Keratinocyte (primary cell): Measurements from ENCODE around the gene GINS2. TPM values are rescaled to one million over a fixed set of nuclear protein-coding genes. Genes with fewer than 3 reads are reported as not detected.
A peak's percentile ranks its signal among the peaks of the same experiment; 100 is the strongest.

Source experiments
- DNase-seq: peaks from one replicate; pipeline ENCODE4 v3.0.0-alpha.2; 2011; ENCODE audit warnings: low read depth, missing footprints, low spot score
- FAIRE-seq: peaks from 2 replicates; lab custom pipeline; 2011; peaks lifted over from hg19 to GRCh38; lab: Jason Lieb, UNC
- H2AFZ ChIP-seq: 2 replicates; pipeline ENCODE4 v1.6.0; 2012; ENCODE audit warnings: low read length, control low read depth, inconsistent platforms; ENCODE audit not compliant: control insufficient read depth
- H3K27ac ChIP-seq: 2 replicates; pipeline ENCODE4 v1.5.1; 2011; ENCODE audit warnings: low read length; ENCODE audit not compliant: control insufficient read depth, insufficient read depth
- H3K27me3 ChIP-seq: 3 replicates; pipeline ENCODE4 v1.6.0; 2011; ENCODE audit warnings: low read length; ENCODE audit not compliant: control insufficient read depth, insufficient read depth; ENCODE audit errors: extremely low read depth
- H3K36me3 ChIP-seq, 2 experiments: 2 replicates in 1 of 2; 3 replicates in 1 of 2; pipeline ENCODE4 v1.5.1; 2011; ENCODE audit warnings: low read length in 2 of 2, mild to moderate bottlenecking in 1 of 2; ENCODE audit not compliant: control insufficient read depth in 2 of 2, insufficient read depth in 2 of 2; ENCODE audit errors: extremely low read depth in 1 of 2
- H3K4me1 ChIP-seq: 3 replicates; pipeline ENCODE4 v1.5.1; 2011; ENCODE audit warnings: low read length; ENCODE audit not compliant: control insufficient read depth, insufficient read depth; ENCODE audit errors: extremely low read depth
- H3K4me2 ChIP-seq: 3 replicates; pipeline ENCODE4 v1.6.0; 2011; ENCODE audit warnings: low read depth, low read length; ENCODE audit not compliant: control insufficient read depth, insufficient read depth; ENCODE audit errors: extremely low read depth
- H3K4me3 ChIP-seq, 3 experiments: fragments of 200-600 bp in 1 of 3; sonication (generic) in 1 of 3; 2 replicates in 2 of 3; 3 replicates in 1 of 3; pipeline ENCODE4 v1.5.1; 2011 to 2016; ENCODE audit warnings: low read length in 3 of 3, mild to moderate bottlenecking in 3 of 3, control low read depth in 2 of 3, inconsistent platforms in 1 of 3, low read depth in 1 of 3, mixed read lengths in 1 of 3, mixed run types in 1 of 3, moderate library complexity in 1 of 3; ENCODE audit not compliant: control insufficient read depth in 2 of 3, insufficient read depth in 2 of 3; ENCODE audit errors: extremely low read depth in 1 of 3
- H3K79me2 ChIP-seq: 2 replicates; pipeline ENCODE4 v1.6.0; 2012; ENCODE audit warnings: low read length; ENCODE audit not compliant: control insufficient read depth, insufficient read depth
- H3K9ac ChIP-seq: 3 replicates; pipeline ENCODE4 v1.6.0; 2011; ENCODE audit warnings: low read length; ENCODE audit not compliant: control insufficient read depth, insufficient read depth; ENCODE audit errors: extremely low read depth
- H3K9me1 ChIP-seq: 3 replicates; pipeline ENCODE4 v1.6.0; 2011; ENCODE audit warnings: low read length; ENCODE audit not compliant: control insufficient read depth, insufficient read depth; ENCODE audit errors: extremely low read depth
- H3K9me3 ChIP-seq: 2 replicates; pipeline ENCODE4 v1.5.1; 2012; ENCODE audit warnings: low read depth, low read length; ENCODE audit not compliant: control insufficient read depth
- H4K20me1 ChIP-seq: 3 replicates; pipeline ENCODE4 v1.6.0; 2011; ENCODE audit warnings: low read length; ENCODE audit not compliant: control insufficient read depth, insufficient read depth; ENCODE audit errors: extremely low read depth
- EZH2 ChIP-seq: IDR thresholded peaks from one replicate; pipeline ENCODE4 v1.6.1; 2012; ENCODE audit warnings: inconsistent platforms, mild to moderate bottlenecking, low read length, moderate library complexity
- dilution Hi-C: fragments of 300-500 bp; cut with MboI; formaldehyde crosslinking; loops from one replicate; pipeline ENCODE4 v1.7.0; 2020; ENCODE audit warnings: low sequenced_read_pairs; ENCODE audit not compliant: extremely low pct_ligation_motif_present
- polyA plus RNA-seq, 5 experiments: library from polyadenylated mRNA; depleted of rRNA in 3 of 5; stranded (reverse) in 3 of 5; stranded (forward) in 1 of 5; unstranded in 1 of 5; fragments of >200 nt; gene quantifications; 1 replicate in 1 of 5; 2 replicates in 3 of 5; 3 replicates in 1 of 5; pipeline versions ENCODE4 v1.2.1 to v1.2.3, GENCODE V29; 2011 to 2012; ENCODE audit warnings: missing spikeins in 2 of 5, low read depth in 1 of 5, low replicate concordance in 1 of 5
- TF ChIP-seq, protein P1 (sequence below), 3 experiments: IDR thresholded peaks in 1 of 3; conservative IDR thresholded peaks in 1 of 3; optimal IDR thresholded peaks in 1 of 3; 2 replicates in 2 of 3; 3 replicates in 1 of 3; pipeline versions ENCODE3 to v1.5.1; 2011; ENCODE audit warnings: low read length in 3 of 3, mild to moderate bottlenecking in 3 of 3, moderate library complexity in 2 of 3, control low read depth in 1 of 3, inconsistent platforms in 1 of 3; ENCODE audit not compliant: insufficient read depth in 2 of 3; ENCODE audit errors: extremely low read depth in 1 of 3

Gene GINS2
- polyA plus RNA-seq, 1 donor (not counting 4 experiments of a cell fraction or from before 2014, with no cell fraction given): 11.2 TPM

GRCh38 chr16:85704011-85704410, 15.3 kb upstream of the GINS2 start:
- peaks cover 6% of the 10 kb centered on the region for H4K20me1 ChIP-seq
- H3K9ac ChIP-seq: no peak overlapping the region
- H3K4me1 ChIP-seq: peaks cover 8% of the 10 kb centered on the region
- H3K36me3 ChIP-seq: peaks cover 16 to 24% of the 10 kb centered on the region in 2 experiments
- DNase-seq: no peak
- no peaks in the 10 kb centered on the region for H3K79me2 ChIP-seq
- H2AFZ ChIP-seq: no peak overlapping the region
- no peak overlapping the region for H3K4me3 ChIP-seq
- no peaks in the 10 kb centered on the region for H3K9me1 ChIP-seq
- dilution Hi-C loops: no loop called here
- H3K27ac ChIP-seq: no peak overlapping the region
- no peak for TF ChIP-seq EZH2
- TF ChIP-seq, protein P1, sequence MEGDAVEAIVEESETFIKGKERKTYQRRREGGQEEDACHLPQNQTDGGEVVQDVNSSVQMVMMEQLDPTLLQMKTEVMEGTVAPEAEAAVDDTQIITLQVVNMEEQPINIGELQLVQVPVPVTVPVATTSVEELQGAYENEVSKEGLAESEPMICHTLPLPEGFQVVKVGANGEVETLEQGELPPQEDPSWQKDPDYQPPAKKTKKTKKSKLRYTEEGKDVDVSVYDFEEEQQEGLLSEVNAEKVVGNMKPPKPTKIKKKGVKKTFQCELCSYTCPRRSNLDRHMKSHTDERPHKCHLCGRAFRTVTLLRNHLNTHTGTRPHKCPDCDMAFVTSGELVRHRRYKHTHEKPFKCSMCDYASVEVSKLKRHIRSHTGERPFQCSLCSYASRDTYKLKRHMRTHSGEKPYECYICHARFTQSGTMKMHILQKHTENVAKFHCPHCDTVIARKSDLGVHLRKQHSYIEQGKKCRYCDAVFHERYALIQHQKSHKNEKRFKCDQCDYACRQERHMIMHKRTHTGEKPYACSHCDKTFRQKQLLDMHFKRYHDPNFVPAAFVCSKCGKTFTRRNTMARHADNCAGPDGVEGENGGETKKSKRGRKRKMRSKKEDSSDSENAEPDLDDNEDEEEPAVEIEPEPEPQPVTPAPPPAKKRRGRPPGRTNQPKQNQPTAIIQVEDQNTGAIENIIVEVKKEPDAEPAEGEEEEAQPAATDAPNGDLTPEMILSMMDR (optimal IDR thresholded peaks at IDR 0.05 in 1 of 3, IDR thresholded peaks at IDR 0.05 in 1 of 3, conservative IDR thresholded peaks at IDR 0.05 in 1 of 3; ENCODE audit: extremely low read depth in 1 of 3, insufficient read depth in 2 of 3, low read length in 3 of 3): no peak
- H3K9me3 ChIP-seq: no peaks in the 10 kb centered on the region
- H3K27me3 ChIP-seq: no peaks in the 10 kb centered on the region
- H3K4me2 ChIP-seq: no peak overlapping the region
- FAIRE-seq: no peak

DNA sequence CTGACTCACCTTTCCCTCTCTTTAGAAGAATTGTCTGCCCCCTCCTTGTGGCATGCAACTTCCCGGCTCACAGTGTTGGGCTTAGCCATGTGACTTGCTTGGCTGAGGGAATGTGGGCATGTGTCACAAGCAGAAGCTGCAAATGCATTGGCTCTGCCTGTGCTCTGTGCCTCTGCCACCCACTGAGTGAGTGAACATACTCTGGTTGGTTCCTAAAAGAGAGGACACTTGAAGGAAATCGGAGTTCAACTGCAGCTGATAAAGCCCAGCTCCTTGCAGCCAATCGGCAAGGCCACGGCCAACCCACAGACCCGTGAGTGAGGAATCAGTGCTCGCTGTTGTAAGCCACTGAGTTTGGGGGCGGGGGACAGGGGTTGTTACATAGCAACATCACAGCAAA, 10.9 kb upstream of the GINS2 start:
- no peak for FAIRE-seq

More for the DNA sequence above, 10.9 kb upstream of the GINS2 start:
- peaks cover 6 to 10% of the 10 kb centered on the region in 2 experiments for H3K36me3 ChIP-seq
- no peaks in the 10 kb centered on the region for H4K20me1 ChIP-seq
- dilution Hi-C loops: no loop called here
- H3K4me2 ChIP-seq: no peak overlapping the region
- no peak for DNase-seq
- H3K27ac ChIP-seq: no peak overlapping the region
- TF ChIP-seq EZH2: no peak
- TF ChIP-seq, protein P1 (optimal IDR thresholded peaks at IDR 0.05 in 1 of 3, IDR thresholded peaks at IDR 0.05 in 1 of 3, conservative IDR thresholded peaks at IDR 0.05 in 1 of 3; ENCODE audit: extremely low read depth in 1 of 3, insufficient read depth in 2 of 3, low read length in 3 of 3): peak in 1 of 3 experiments; percentile 4
- peaks cover 3% of the 10 kb centered on the region for H3K9me1 ChIP-seq
- H3K27me3 ChIP-seq: no peaks in the 10 kb centered on the region
- no peaks in the 10 kb centered on the region for H3K9me3 ChIP-seq
- H3K79me2 ChIP-seq: no peaks in the 10 kb centered on the region
- H3K4me1 ChIP-seq: peaks cover 33% of the 10 kb centered on the region
- no peak overlapping the region for H3K4me3 ChIP-seq
- H3K9ac ChIP-seq: no peak overlapping the region
- H2AFZ ChIP-seq: no peak overlapping the region
